ENCODE measurements around the gene RGS21. TPM values are rescaled to one million over a fixed set of nuclear protein-coding genes. Genes with fewer than 3 reads are reported as not detected.
A peak's percentile ranks its signal among the peaks of the same experiment; 100 is the strongest.
"Not testable (repeated sequence)": the region's sequence is repeated elsewhere in the genome, so short reads cannot be mapped to it uniquely, and the experiment has no call there.

Gene RGS21
- total RNA-seq, 1 donor from 2014 or later = not detected

DNA sequence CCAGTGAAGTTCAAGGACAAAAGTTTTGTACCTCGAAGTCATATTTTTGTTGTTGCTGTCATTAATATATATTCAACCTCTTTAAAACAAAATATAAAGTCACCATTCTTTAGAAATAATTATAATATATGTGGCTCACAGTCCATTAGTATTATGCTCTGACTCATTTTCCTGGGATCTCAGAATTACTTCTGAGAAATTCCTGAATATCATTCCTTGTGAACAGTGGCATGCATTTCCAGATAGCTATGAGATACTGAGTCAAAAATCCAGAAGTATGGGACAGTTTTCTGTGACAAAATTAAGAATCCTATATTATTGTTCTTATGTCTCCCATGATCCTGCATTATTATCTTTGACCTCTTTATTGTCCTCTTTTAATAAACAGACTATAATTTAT is 13.8 kb upstream of the RGS21 start:
- no peak overlapping the region for H2AFZ ChIP-seq (replicated peaks)
- no peaks in the 10 kb centered on the region for H3K4me1 ChIP-seq
- no peaks in the 10 kb centered on the region for H3F3A ChIP-seq (ENCODE audit: low read depth)
- Mint-ChIP-seq H3K27me3 (ENCODE audit: insufficient read depth, low read depth) (no peaks in the 10 kb centered on the region), H3K36me3 (no peaks in the 10 kb centered on the region), H3K27ac (no peak overlapping the region), H3K4me3 (no peak overlapping the region), H3K9me3 (peaks cover 8% of the 10 kb centered on the region), H3K4me1 (no peaks in the 10 kb centered on the region)
- TF ChIP-seq EZH2 (IDR thresholded peaks at IDR 0.05) (no peak), EZH2phosphoT487 (IDR thresholded peaks at IDR 0.05) (no peak)
- TF ChIP-seq, protein P1, sequence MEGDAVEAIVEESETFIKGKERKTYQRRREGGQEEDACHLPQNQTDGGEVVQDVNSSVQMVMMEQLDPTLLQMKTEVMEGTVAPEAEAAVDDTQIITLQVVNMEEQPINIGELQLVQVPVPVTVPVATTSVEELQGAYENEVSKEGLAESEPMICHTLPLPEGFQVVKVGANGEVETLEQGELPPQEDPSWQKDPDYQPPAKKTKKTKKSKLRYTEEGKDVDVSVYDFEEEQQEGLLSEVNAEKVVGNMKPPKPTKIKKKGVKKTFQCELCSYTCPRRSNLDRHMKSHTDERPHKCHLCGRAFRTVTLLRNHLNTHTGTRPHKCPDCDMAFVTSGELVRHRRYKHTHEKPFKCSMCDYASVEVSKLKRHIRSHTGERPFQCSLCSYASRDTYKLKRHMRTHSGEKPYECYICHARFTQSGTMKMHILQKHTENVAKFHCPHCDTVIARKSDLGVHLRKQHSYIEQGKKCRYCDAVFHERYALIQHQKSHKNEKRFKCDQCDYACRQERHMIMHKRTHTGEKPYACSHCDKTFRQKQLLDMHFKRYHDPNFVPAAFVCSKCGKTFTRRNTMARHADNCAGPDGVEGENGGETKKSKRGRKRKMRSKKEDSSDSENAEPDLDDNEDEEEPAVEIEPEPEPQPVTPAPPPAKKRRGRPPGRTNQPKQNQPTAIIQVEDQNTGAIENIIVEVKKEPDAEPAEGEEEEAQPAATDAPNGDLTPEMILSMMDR (IDR thresholded peaks at IDR 0.05) = no peak
- H4K20me1 ChIP-seq (ENCODE audit: low read depth) = no peaks in the 10 kb centered on the region
- H3K27me3 ChIP-seq = no peaks in the 10 kb centered on the region
- no peak overlapping the region for H3K27ac ChIP-seq
- peaks cover 5% of the 10 kb centered on the region for H3K9me3 ChIP-seq (ENCODE audit: low read depth)
- DNase-seq (ENCODE audit: low spot score) = no peak
- H3K9ac ChIP-seq = no peak overlapping the region
- H3K4me3 ChIP-seq = no peak overlapping the region
- H3K4me2 ChIP-seq = no peak overlapping the region
- H3K79me2 ChIP-seq (ENCODE audit: low read depth) = no peaks in the 10 kb centered on the region
- H3K36me3 ChIP-seq = no peaks in the 10 kb centered on the region

DNA sequence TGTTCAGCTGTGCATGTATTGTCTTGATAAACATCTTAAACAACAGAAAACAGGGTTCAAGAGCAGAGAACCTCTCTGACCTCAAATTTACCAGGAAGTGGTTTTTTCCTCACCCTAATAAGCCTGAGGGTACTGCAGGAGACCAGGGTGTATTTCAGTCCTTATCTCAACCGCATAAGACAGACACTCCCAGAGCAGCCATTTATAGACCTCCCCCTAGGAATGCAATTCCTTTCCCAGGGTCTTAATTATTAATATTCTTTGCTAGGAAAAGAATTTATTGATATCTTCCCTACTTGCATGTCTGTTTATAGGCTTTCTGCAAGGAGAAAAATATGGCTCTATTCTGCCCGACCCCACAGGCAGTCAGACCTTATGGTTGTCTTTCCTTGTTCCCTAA is 8.5 kb upstream of the RGS21 start:
- not testable (repeated sequence) for H3K36me3 ChIP-seq; H3K4me3 Mint-ChIP-seq; H3K4me1 ChIP-seq; H3K36me3 Mint-ChIP-seq; H3K27me3 ChIP-seq; H3K27ac Mint-ChIP-seq; H3K4me1 Mint-ChIP-seq; H3K9me3 ChIP-seq (ENCODE audit: low read depth); H4K20me1 ChIP-seq (ENCODE audit: low read depth); H3K27ac ChIP-seq; H3F3A ChIP-seq (ENCODE audit: low read depth); H3K27me3 Mint-ChIP-seq (ENCODE audit: insufficient read depth, low read depth); DNase-seq (ENCODE audit: low spot score); H3K4me2 ChIP-seq; H3K9ac ChIP-seq; H3K4me3 ChIP-seq; H2AFZ ChIP-seq (replicated peaks); H3K79me2 ChIP-seq (ENCODE audit: low read depth)
- H3K9me3 Mint-ChIP-seq = peaks cover 13% of the 10 kb centered on the region

DNA sequence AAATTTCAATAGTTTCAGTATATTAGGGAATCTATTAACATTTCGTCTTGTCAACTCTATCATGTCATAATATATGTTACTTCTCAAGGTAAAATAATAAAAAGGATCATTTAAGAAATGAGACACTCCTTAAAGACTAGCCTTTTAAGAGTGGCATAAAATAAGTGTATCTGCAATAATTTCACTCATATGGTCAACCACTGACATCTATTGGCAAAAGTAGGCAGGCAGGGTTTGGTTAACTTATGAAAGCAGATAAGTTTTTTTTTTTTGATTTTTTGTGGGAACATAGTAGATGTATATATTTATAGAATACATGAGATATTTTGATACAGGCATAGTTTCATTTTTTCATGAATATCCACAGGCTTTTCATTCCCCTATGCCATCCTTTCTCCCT is 5.5 kb upstream of the RGS21 start:
- Histone ChIP-seq H4K20me1 (ENCODE audit: low read depth) (no peaks in the 10 kb centered on the region), H3K36me3 (no peaks in the 10 kb centered on the region), H3K4me1 (no peaks in the 10 kb centered on the region), H2AFZ (replicated peaks) (no peak overlapping the region), H3K4me3 (no peak overlapping the region), H3K4me2 (no peak overlapping the region), H3K79me2 (ENCODE audit: low read depth) (no peaks in the 10 kb centered on the region), H3K9ac (no peak overlapping the region), H3K9me3 (ENCODE audit: low read depth) (peaks cover 5% of the 10 kb centered on the region), H3F3A (ENCODE audit: low read depth) (no peaks in the 10 kb centered on the region), H3K27me3 (no peaks in the 10 kb centered on the region), H3K27ac (no peak overlapping the region)
- H3K36me3 Mint-ChIP-seq = no peaks in the 10 kb centered on the region
- no peaks in the 10 kb centered on the region for H3K4me1 Mint-ChIP-seq
- H3K4me3 Mint-ChIP-seq = no peak overlapping the region
- peaks cover 13% of the 10 kb centered on the region for H3K9me3 Mint-ChIP-seq
- DNase-seq (ENCODE audit: low spot score) = no peak
- peaks cover 2% of the 10 kb centered on the region for H3K27me3 Mint-ChIP-seq (ENCODE audit: insufficient read depth, low read depth)
- TF ChIP-seq, protein P1 (IDR thresholded peaks at IDR 0.05) = peak; percentile 44
- TF ChIP-seq EZH2 (IDR thresholded peaks at IDR 0.05) = no peak
- H3K27ac Mint-ChIP-seq = no peak overlapping the region

DNA sequence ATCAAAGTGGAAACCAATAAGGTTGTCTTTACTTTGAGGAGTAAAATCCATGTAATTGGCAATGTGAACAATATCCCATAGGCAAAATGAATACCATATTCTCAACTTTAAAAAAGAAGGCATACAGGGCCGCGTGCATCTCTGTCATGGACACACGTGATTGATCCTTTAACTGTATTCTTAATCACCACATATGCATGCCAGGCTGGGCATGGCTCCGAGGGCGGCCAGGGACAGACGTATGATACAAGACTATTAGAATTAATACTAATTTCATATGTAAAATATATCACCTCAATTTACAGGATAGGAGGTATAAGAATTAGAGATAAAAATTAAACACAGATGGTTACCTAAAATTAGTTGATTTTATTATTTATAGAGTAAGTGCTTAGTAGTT is 11.2 kb downstream of the RGS21 start:
- no peak for TF ChIP-seq EZH2 (IDR thresholded peaks at IDR 0.05)
- no peak for TF ChIP-seq EZH2phosphoT487 (IDR thresholded peaks at IDR 0.05)
- TF ChIP-seq, protein P1 (IDR thresholded peaks at IDR 0.05) = no peak
- no peaks in the 10 kb centered on the region for H3K36me3 ChIP-seq

More for the DNA sequence above, 11.2 kb downstream of the RGS21 start:
- H3K9ac ChIP-seq = no peak overlapping the region
- H3K9me3 ChIP-seq (ENCODE audit: low read depth) = no peaks in the 10 kb centered on the region
- H3K27me3 Mint-ChIP-seq (ENCODE audit: insufficient read depth, low read depth) = peaks cover 2% of the 10 kb centered on the region
- no peak overlapping the region for H3K4me3 ChIP-seq
- no peaks in the 10 kb centered on the region for H3K27me3 ChIP-seq
- H3K27ac Mint-ChIP-seq = no peak overlapping the region
- no peak overlapping the region for H3K4me2 ChIP-seq
- DNase-seq (ENCODE audit: low spot score) = no peak
- no peaks in the 10 kb centered on the region for H3K4me1 ChIP-seq
- no peak overlapping the region for H2AFZ ChIP-seq (replicated peaks)
- no peak overlapping the region for H3K4me3 Mint-ChIP-seq
- no peaks in the 10 kb centered on the region for H4K20me1 ChIP-seq (ENCODE audit: low read depth)
- H3K9me3 Mint-ChIP-seq = no peaks in the 10 kb centered on the region
- H3F3A ChIP-seq (ENCODE audit: low read depth) = no peaks in the 10 kb centered on the region
- H3K27ac ChIP-seq = no peak overlapping the region
- no peaks in the 10 kb centered on the region for H3K4me1 Mint-ChIP-seq
- H3K36me3 Mint-ChIP-seq = no peaks in the 10 kb centered on the region
- no peaks in the 10 kb centered on the region for H3K79me2 ChIP-seq (ENCODE audit: low read depth)

Data from neural progenitor cell (in vitro differentiated cells).